NCI-H2196 (cell line): ENCODE measurements around the gene PSMD11.
"Not testable (repeated sequence)": the region's sequence is repeated elsewhere in the genome, so short reads cannot be mapped to it uniquely, and the experiment has no call there.

Source experiments
- DNase-seq: peaks from one replicate; lab custom pipeline; 2025; ENCODE audit not compliant: unreplicated experiment; lab: John Stamatoyannopoulos, UW

The PSMD11 gene

GRCh38 chr17:32510466-32510865 is 66.2 kb downstream of the PSMD11 start:
- no peak for DNase-seq

GRCh38 chr17:32512328-32512727 is 68.0 kb downstream of the PSMD11 start:
- no peak for DNase-seq

GRCh38 chr17:32513579-32513978 is 69.3 kb downstream of the PSMD11 start:
- DNase-seq = no peak

GRCh38 chr17:32514606-32515005 is 70.3 kb downstream of the PSMD11 start:
- DNase-seq = no peak

- no peak for DNase-seq
Measured at GRCh38 chr17:32515677-32516383, 71.5 kb downstream of the PSMD11 start.

- peak; percentile 3 for DNase-seq
Measured at GRCh38 chr17:32516450-32516849, 72.1 kb downstream of the PSMD11 start.

GRCh38 chr17:32516940-32517701 is 72.8 kb downstream of the PSMD11 start:
- no peak for DNase-seq

- DNase-seq = no peak
Measured at GRCh38 chr17:32517982-32518381, 73.7 kb downstream of the PSMD11 start.

- no peak for DNase-seq
Measured at GRCh38 chr17:32518646-32519227, 74.4 kb downstream of the PSMD11 start.

- peak; percentile 51 for DNase-seq
Measured at GRCh38 chr17:32519228-32520103, 75.2 kb downstream of the PSMD11 start.

- no peak for DNase-seq
Measured at GRCh38 chr17:32520104-32520701, 75.9 kb downstream of the PSMD11 start.

GRCh38 chr17:32520737-32521404 is 76.6 kb downstream of the PSMD11 start:
- no peak for DNase-seq

GRCh38 chr17:32523017-32523680 is 78.8 kb downstream of the PSMD11 start:
- no peak for DNase-seq

GRCh38 chr17:32523827-32524552 is 79.7 kb downstream of the PSMD11 start:
- DNase-seq = no peak

- DNase-seq = not testable (repeated sequence)
Measured at GRCh38 chr17:32524553-32524880, 80.2 kb downstream of the PSMD11 start.

GRCh38 chr17:32525122-32525521 is 80.8 kb downstream of the PSMD11 start:
- DNase-seq = no peak

GRCh38 chr17:32527146-32527545 is 82.8 kb downstream of the PSMD11 start:
- DNase-seq = no peak

- DNase-seq = no peak
Measured at GRCh38 chr17:32528825-32529224, 84.5 kb downstream of the PSMD11 start.

- peak; percentile 1 for DNase-seq
Measured at GRCh38 chr17:32529604-32530003, 85.3 kb downstream of the PSMD11 start.
